AG10803 (cell line): Measurements from ENCODE around the gene MYO6.

Source experiments
- DNase-seq: peaks from one replicate; pipeline ENCODE4 v3.0.0; 2010; ENCODE audit warnings: low read depth
- H3K4me3 ChIP-seq: 2 replicates; pipeline ENCODE4 v1.5.1; 2011; ENCODE audit warnings: mild to moderate bottlenecking, low read length, control low read depth
- TF ChIP-seq, protein P1 (sequence below): conservative IDR thresholded peaks from 2 replicates; pipeline ENCODE4 v1.5.1; 2011; ENCODE audit warnings: mild to moderate bottlenecking, low read length, control low read depth, inconsistent platforms

Gene MYO6

DNA sequence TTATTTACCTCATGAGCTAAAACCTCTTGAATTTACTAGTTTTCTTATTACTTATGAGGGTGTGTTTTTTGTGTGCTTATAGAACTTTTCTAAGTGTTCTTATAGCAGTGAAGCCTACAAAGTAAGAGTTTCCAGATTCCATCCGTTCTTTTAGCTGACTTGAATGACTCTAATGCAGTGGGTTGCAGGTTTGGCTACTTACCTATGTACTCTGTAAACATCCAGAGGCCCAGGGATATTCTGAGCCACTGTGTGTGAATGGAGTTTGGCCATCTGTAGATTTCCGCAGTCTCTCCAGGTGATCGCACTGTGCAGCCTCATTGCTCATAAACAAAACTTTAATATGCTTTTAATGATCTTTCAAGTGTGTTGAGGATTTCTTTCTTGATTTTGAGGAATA, 157.8 kb downstream of the MYO6 start:
- TF ChIP-seq, protein P1, sequence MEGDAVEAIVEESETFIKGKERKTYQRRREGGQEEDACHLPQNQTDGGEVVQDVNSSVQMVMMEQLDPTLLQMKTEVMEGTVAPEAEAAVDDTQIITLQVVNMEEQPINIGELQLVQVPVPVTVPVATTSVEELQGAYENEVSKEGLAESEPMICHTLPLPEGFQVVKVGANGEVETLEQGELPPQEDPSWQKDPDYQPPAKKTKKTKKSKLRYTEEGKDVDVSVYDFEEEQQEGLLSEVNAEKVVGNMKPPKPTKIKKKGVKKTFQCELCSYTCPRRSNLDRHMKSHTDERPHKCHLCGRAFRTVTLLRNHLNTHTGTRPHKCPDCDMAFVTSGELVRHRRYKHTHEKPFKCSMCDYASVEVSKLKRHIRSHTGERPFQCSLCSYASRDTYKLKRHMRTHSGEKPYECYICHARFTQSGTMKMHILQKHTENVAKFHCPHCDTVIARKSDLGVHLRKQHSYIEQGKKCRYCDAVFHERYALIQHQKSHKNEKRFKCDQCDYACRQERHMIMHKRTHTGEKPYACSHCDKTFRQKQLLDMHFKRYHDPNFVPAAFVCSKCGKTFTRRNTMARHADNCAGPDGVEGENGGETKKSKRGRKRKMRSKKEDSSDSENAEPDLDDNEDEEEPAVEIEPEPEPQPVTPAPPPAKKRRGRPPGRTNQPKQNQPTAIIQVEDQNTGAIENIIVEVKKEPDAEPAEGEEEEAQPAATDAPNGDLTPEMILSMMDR = no peak
- DNase-seq = no peak
- H3K4me3 ChIP-seq = no peak overlapping the region

DNA sequence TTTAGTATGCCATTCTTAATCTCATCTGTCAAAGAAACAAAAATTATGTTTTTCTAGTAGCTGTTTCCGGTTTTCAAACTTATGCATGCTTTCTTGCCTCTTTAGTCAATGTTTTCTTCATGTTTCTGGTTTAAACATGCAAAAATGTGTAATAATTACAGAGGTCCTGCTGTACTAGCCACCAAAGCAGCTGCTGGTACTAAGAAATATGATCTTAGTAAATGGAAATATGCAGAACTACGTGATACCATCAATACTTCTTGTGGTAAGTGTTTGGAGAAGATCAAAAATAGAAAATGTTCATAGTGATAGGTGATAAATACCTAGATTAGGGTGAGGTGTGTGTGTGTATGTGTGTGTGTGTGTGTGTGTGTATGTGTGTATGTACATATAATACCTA, 158.4 kb downstream of the MYO6 start:
- TF ChIP-seq, protein P1 = no peak
- no peak overlapping the region for H3K4me3 ChIP-seq
- no peak for DNase-seq

DNA sequence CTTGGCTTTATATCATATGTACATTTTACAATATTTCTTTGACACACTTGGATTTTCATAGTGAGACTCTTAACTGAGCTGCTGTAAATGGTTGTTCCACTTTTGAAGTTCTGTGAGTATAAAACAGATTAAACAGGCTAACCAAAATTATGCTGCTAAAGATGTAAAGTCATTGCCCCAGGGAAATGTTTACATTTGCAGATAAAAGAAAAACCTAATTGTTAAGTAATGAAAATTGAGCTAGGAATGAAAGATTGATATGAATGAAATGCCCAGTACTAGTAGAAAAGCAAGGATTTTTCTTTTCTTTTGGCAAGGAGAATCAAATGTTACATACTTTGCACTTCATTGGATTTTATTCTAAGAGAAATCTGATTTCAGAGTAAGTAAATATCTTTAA, 164.0 kb downstream of the MYO6 start:
- TF ChIP-seq, protein P1 = no peak
- no peak overlapping the region for H3K4me3 ChIP-seq
- no peak for DNase-seq

DNA sequence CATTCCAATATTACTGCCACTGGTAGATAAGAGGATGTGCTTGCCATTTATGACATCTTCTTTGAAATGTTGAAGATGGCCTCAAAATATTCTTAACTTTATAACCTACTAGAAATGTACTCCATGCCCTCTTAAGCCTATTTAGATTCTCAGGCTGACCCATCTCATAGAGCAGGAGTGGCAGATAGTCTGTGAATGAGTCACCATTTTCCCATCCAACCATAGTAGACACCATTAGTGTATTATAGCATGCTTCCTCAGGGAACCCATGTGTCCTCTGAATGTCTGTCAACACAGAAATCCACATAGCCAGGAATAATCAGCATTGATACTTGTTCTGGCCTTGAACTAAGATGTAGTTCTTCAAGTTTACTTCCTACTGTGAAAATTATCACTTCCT, 173.2 kb downstream of the MYO6 start:
- no peak overlapping the region for H3K4me3 ChIP-seq
- peak; percentile 13 for DNase-seq
- TF ChIP-seq, protein P1 = no peak

DNA sequence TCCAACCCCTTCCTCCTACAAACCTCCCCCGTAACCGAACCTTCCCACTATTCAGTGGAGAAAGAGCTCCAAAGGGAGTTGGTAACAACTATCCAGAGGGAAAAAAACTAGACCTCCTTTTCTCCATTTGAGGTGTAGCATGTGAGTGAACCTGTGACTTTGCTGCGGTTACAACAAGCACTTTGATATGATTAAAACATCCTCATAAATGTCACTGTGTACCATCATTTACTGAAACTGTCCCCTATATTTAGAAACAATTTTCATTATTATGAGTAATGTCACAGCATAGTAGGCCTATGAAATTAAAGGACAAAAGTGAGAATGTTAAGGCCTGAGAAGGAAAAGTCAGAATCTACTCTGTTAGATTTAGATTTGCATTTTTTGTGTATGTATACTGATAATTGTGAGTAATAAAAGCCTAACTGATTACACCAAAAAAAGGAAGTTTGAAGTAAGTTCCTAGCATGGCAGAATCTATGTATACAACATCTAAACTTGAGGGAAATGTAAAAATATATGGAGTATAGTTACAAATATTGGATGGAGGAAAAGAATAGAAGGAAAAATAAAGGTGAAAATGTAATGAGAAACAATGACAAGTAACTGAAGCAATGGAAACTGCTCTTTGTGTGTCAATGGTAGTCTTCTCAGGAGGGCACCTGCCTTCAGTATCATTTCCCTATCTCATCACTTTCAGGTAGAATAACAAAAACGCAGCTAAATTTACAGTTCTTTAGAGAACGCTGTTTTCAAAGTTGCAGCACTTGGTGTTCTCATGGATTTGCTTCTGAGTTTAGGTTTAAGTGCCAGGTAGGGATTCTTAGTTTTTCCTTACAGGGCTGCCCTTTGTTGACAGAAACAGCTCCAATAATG, 177.5 kb downstream of the MYO6 start:
- TF ChIP-seq, protein P1 = no peak
- H3K4me3 ChIP-seq = no peak overlapping the region
- DNase-seq = no peak

DNA sequence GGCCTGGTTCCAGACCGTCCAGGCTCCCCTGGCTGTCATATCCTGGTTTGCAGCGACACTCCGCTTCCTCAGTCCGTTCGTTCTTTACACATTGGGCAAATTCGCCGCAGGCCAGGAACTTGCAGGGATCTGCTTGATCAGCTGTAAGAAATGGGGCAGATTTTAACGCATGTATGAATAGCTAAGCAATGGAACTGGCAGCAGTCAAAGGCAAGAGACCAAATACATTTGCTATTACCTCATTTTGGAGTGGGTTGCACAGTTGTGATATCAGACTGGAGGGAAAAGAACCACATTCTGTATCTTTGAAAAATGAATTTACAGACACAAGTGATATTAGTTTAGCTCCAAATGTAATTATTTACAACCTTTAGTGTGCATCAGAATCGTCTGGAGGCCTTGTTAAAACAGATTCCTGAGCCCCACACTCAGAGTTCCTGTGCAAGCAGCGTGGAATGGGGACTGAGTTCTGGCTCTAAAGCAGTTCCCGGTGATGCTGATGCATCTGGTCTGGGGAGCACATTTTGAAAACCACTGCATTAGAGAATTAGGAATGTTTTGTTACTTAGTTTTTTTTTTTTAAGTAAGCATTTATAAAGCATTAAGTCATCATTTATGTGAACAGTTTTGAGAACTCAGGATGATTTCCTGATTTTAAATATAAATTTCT, 182.1 kb downstream of the MYO6 start:
- DNase-seq = peak; percentile 61
- no peak overlapping the region for H3K4me3 ChIP-seq
- TF ChIP-seq, protein P1 = no peak

DNA sequence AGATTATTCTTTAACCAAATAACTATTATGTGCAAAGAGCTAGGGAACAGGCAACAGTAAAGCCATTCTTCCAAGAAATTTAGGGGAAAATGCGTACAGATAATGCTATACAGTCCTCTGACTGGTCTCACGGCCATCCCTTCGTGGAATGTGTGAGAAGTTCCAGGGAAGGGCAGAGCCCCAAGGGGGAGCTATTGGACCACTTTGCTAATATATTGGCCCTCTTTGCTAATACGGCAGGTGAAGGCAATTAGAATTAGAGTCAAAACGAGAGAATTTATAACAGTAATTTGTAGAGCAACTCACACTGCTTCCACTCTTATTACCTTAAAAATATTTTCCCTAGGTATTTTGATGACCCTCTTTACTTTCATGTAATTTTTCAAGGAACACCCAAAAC, 183.0 kb downstream of the MYO6 start:
- no peak for DNase-seq
- no peak overlapping the region for H3K4me3 ChIP-seq
- TF ChIP-seq, protein P1 = peak; percentile 21; the same call in 1 of the 2 replicates
